ENCODE results near the gene GSN. TPM values are rescaled to one million over a fixed set of nuclear protein-coding genes. Genes with fewer than 3 reads are reported as not detected.

GSN gene
- total and polyA plus RNA-seq, 4 donors: 18.8 to 402 (median 51.6) TPM

DNA sequence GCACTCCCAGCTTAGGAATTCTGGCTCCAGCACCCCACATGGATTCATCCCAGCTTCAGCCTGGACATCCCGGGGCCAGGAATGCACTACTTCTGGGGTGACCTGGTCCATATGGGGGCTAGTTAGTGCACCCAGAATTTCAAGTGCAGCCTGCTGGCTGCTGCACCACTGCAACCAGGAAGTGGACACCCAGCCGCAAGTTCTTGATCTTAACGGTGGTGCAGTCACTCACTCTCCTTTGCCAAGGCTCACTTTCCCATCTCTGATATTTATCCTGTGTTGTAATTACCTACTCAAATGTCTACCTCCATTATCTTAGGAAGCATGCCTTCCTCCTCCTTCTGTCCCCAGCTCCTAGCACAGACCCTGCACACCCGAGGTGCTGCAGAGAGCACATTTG lies 40.1 kb upstream of the GSN start:
- H3K4me1 ChIP-seq (ENCODE audit: control insufficient read depth in 4 of 4, insufficient read depth in 4 of 4, low read length in 3 of 4): no peaks in the 10 kb centered on the region
- H3K36me3 ChIP-seq (ENCODE audit: control insufficient read depth in 4 of 4, insufficient read depth in 3 of 4, low read depth in 1 of 4, low read length in 3 of 4): no peaks in the 10 kb centered on the region
- no peak overlapping the region for H3K27ac ChIP-seq (ENCODE audit: low read depth in 1 of 2, low read length in 2 of 2)
- TF ChIP-seq TAF1 (conservative IDR thresholded peaks at IDR 0.05) (no peak), RAD21 (IDR thresholded peaks at IDR 0.05) (no peak), FOXA1 (IDR thresholded peaks at IDR 0.05) (no peak), FOXA2 (IDR thresholded peaks at IDR 0.05) (no peak)
- no peak for DNase-seq (ENCODE audit: low spot score)
- no peak overlapping the region for H3K9ac ChIP-seq (ENCODE audit: low read depth in 1 of 2, low read length in 2 of 2)
- no peak overlapping the region for H3K4me3 ChIP-seq (ENCODE audit: low read depth in 1 of 3, low read length in 3 of 3)
- WGBS: 81% methylated on average over 4 of the region's 4 CpGs
- no peaks in the 10 kb centered on the region for H3K9me3 ChIP-seq (ENCODE audit: control insufficient read depth in 4 of 4, low read length in 3 of 4)
- no peaks in the 10 kb centered on the region for H3K27me3 ChIP-seq (ENCODE audit: control insufficient read depth in 4 of 4, insufficient read depth in 4 of 4, low read length in 3 of 4)

DNA sequence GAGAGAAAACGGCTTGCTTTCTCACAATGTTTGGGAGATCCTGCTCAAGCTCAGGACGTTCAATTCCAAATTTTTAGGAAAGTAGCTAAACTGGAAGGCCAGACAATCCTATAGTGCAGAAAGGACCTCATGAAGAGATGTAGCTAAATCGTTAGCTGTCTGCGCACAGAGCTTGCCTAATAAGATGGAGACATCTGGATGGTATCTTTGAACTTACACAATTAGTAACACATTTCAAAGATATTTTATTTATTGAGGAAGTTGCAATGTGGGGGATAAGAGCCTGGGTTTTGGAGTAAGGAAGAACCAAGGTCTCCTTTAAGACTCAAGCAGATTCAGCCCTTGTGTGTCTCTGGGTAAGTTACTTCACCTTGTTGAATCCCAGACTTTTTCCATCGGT lies 37.7 kb upstream of the GSN start:
- WGBS: 85% methylated on average over 5 of the region's 5 CpGs
- no peak for TF ChIP-seq GABPA (IDR thresholded peaks at IDR 0.05 in 1 of 2, conservative IDR thresholded peaks at IDR 0.05 in 1 of 2)
- TF ChIP-seq, protein P1, sequence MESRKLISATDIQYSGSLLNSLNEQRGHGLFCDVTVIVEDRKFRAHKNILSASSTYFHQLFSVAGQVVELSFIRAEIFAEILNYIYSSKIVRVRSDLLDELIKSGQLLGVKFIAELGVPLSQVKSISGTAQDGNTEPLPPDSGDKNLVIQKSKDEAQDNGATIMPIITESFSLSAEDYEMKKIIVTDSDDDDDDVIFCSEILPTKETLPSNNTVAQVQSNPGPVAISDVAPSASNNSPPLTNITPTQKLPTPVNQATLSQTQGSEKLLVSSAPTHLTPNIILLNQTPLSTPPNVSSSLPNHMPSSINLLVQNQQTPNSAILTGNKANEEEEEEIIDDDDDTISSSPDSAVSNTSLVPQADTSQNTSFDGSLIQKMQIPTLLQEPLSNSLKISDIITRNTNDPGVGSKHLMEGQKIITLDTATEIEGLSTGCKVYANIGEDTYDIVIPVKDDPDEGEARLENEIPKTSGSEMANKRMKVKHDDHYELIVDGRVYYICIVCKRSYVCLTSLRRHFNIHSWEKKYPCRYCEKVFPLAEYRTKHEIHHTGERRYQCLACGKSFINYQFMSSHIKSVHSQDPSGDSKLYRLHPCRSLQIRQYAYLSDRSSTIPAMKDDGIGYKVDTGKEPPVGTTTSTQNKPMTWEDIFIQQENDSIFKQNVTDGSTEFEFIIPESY (IDR thresholded peaks at IDR 0.05): no peak
- TF ChIP-seq, protein P2, sequence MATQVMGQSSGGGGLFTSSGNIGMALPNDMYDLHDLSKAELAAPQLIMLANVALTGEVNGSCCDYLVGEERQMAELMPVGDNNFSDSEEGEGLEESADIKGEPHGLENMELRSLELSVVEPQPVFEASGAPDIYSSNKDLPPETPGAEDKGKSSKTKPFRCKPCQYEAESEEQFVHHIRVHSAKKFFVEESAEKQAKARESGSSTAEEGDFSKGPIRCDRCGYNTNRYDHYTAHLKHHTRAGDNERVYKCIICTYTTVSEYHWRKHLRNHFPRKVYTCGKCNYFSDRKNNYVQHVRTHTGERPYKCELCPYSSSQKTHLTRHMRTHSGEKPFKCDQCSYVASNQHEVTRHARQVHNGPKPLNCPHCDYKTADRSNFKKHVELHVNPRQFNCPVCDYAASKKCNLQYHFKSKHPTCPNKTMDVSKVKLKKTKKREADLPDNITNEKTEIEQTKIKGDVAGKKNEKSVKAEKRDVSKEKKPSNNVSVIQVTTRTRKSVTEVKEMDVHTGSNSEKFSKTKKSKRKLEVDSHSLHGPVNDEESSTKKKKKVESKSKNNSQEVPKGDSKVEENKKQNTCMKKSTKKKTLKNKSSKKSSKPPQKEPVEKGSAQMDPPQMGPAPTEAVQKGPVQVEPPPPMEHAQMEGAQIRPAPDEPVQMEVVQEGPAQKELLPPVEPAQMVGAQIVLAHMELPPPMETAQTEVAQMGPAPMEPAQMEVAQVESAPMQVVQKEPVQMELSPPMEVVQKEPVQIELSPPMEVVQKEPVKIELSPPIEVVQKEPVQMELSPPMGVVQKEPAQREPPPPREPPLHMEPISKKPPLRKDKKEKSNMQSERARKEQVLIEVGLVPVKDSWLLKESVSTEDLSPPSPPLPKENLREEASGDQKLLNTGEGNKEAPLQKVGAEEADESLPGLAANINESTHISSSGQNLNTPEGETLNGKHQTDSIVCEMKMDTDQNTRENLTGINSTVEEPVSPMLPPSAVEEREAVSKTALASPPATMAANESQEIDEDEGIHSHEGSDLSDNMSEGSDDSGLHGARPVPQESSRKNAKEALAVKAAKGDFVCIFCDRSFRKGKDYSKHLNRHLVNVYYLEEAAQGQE (IDR thresholded peaks at IDR 0.05): no peak
- TF ChIP-seq, protein P3, sequence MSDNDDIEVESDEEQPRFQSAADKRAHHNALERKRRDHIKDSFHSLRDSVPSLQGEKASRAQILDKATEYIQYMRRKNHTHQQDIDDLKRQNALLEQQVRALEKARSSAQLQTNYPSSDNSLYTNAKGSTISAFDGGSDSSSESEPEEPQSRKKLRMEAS (IDR thresholded peaks at IDR 0.05): no peak
- no peak for TF ChIP-seq SP1 (IDR thresholded peaks at IDR 0.05)
- TF ChIP-seq YY1 (IDR thresholded peaks at IDR 0.05): no peak
- TF ChIP-seq FOXA2 (IDR thresholded peaks at IDR 0.05): no peak
- Histone ChIP-seq H3K4me3 (ENCODE audit: low read depth in 1 of 3, low read length in 3 of 3) (no peak overlapping the region), H3K9me3 (ENCODE audit: control insufficient read depth in 4 of 4, low read length in 3 of 4) (no peaks in the 10 kb centered on the region), H3K36me3 (ENCODE audit: control insufficient read depth in 4 of 4, insufficient read depth in 3 of 4, low read depth in 1 of 4, low read length in 3 of 4) (no peaks in the 10 kb centered on the region), H3K4me1 (ENCODE audit: control insufficient read depth in 4 of 4, insufficient read depth in 4 of 4, low read length in 3 of 4) (no peaks in the 10 kb centered on the region), H3K9ac (ENCODE audit: low read depth in 1 of 2, low read length in 2 of 2) (no peak overlapping the region), H3K27me3 (ENCODE audit: control insufficient read depth in 4 of 4, insufficient read depth in 4 of 4, low read length in 3 of 4) (no peaks in the 10 kb centered on the region), H3K27ac (ENCODE audit: low read depth in 1 of 2, low read length in 2 of 2) (no peak overlapping the region)
- no peak for DNase-seq (ENCODE audit: low spot score)

DNA sequence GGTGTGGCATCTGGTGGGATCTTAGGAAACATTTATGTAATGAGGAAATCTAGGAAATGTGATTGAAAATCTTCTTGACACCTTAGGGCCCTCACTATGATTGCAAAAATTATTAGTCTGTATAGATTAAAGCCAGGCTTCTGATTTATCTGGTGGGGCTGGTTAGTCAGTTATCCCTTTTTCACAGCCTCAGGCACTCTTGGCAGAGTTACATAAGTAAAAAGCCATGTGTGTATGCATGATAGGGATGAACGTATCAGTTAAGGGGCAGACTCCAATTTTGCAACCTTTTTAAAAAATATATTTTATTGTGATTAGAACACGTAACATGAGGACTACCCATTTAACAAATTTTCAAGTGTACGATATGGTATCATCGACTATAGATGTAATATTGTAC lies 35.7 kb upstream of the GSN start:
- WGBS: 97% methylated on average over 4 of the region's 4 CpGs
- H3K36me3 ChIP-seq (ENCODE audit: control insufficient read depth in 4 of 4, insufficient read depth in 3 of 4, low read depth in 1 of 4, low read length in 3 of 4): no peaks in the 10 kb centered on the region
- H3K27me3 ChIP-seq (ENCODE audit: control insufficient read depth in 4 of 4, insufficient read depth in 4 of 4, low read length in 3 of 4): no peaks in the 10 kb centered on the region
- H3K27ac ChIP-seq (ENCODE audit: low read depth in 1 of 2, low read length in 2 of 2): no peak overlapping the region
- no peak for DNase-seq (ENCODE audit: low spot score)
- H3K4me1 ChIP-seq (ENCODE audit: control insufficient read depth in 4 of 4, insufficient read depth in 4 of 4, low read length in 3 of 4): no peaks in the 10 kb centered on the region
- no peaks in the 10 kb centered on the region for H3K9me3 ChIP-seq (ENCODE audit: control insufficient read depth in 4 of 4, low read length in 3 of 4)
- no peak overlapping the region for H3K4me3 ChIP-seq (ENCODE audit: low read depth in 1 of 3, low read length in 3 of 3)
- H3K9ac ChIP-seq (ENCODE audit: low read depth in 1 of 2, low read length in 2 of 2): no peak overlapping the region
- no peak for TF ChIP-seq FOXA2 (IDR thresholded peaks at IDR 0.05)
- TF ChIP-seq, protein P4, sequence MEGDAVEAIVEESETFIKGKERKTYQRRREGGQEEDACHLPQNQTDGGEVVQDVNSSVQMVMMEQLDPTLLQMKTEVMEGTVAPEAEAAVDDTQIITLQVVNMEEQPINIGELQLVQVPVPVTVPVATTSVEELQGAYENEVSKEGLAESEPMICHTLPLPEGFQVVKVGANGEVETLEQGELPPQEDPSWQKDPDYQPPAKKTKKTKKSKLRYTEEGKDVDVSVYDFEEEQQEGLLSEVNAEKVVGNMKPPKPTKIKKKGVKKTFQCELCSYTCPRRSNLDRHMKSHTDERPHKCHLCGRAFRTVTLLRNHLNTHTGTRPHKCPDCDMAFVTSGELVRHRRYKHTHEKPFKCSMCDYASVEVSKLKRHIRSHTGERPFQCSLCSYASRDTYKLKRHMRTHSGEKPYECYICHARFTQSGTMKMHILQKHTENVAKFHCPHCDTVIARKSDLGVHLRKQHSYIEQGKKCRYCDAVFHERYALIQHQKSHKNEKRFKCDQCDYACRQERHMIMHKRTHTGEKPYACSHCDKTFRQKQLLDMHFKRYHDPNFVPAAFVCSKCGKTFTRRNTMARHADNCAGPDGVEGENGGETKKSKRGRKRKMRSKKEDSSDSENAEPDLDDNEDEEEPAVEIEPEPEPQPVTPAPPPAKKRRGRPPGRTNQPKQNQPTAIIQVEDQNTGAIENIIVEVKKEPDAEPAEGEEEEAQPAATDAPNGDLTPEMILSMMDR (IDR thresholded peaks at IDR 0.05; ENCODE audit: low read depth, low read length, missing input control): no peak
- TF ChIP-seq, protein P1 (IDR thresholded peaks at IDR 0.05): no peak
- no peak for TF ChIP-seq HNF4A (conservative IDR thresholded peaks at IDR 0.05)
- TF ChIP-seq, protein P3 (IDR thresholded peaks at IDR 0.05): no peak
- no peak for TF ChIP-seq YY1 (IDR thresholded peaks at IDR 0.05)
- TF ChIP-seq JUND (IDR thresholded peaks at IDR 0.05): no peak
- TF ChIP-seq, protein P5, sequence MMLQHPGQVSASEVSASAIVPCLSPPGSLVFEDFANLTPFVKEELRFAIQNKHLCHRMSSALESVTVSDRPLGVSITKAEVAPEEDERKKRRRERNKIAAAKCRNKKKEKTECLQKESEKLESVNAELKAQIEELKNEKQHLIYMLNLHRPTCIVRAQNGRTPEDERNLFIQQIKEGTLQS (IDR thresholded peaks at IDR 0.05): no peak
